Colonic mucosa (tissue), 4 donors: Measurements from ENCODE around the gene GRM5. TPM values are rescaled to one million over a fixed set of nuclear protein-coding genes. Genes with fewer than 3 reads are reported as not detected.

Experiments used
- DNase-seq: peaks from one replicate; pipeline ENCODE4 v3.0.0-alpha.2; 2020
- H3K27ac ChIP-seq: fragments of 200-600 bp; one replicate; pipeline ENCODE4 v1.8.0; 2021
- H3K27me3 ChIP-seq: fragments of 200-600 bp; one replicate; pipeline ENCODE4 v1.8.0; 2021
- H3K36me3 ChIP-seq: fragments of 200-600 bp; one replicate; pipeline ENCODE4 v1.8.0; 2021
- H3K4me1 ChIP-seq: fragments of 200-600 bp; one replicate; pipeline ENCODE4 v1.8.0; 2021; ENCODE audit warnings: mild to moderate bottlenecking
- H3K4me3 ChIP-seq: fragments of 200-600 bp; one replicate; pipeline ENCODE4 v1.8.0; 2021
- H3K9ac ChIP-seq, 2 donors: one replicate each; pipeline ENCODE4 v1.7.0; 2013; ENCODE audit warnings: control low read depth in 2 of 2, low read depth in 2 of 2, low read length in 2 of 2
- H3K9me3 ChIP-seq: fragments of 200-600 bp; one replicate; pipeline ENCODE4 v1.8.0; 2021
- CTCF ChIP-seq: fragments of 200-600 bp; IDR thresholded peaks from one replicate; pipeline ENCODE4 v1.8.0; 2022; ENCODE audit warnings: antibody characterized with exemption, mild to moderate bottlenecking
- intact Hi-C: fragments of 100-400 bp; cut with DNase I; formaldehyde crosslinking; loops from one replicate; pipeline ENCODE4 v1.14.1; 2022
- total RNA-seq, 2 donors: library from RNA; stranded (reverse); fragmentation: NEBNext Ultra II Directional in 1 of 2; extraction: Animal tissue kit (Norgen Biotek cat#: 25700) in 1 of 2; gene quantifications; one replicate each; pipeline ENCODE4 v1.2.1, GENCODE V29; 2021
- donor health status: healthy.
- donor health status: DM: no; HTN: no; CAD: no.
- donor health status: DM: no; HTN: no; CAD: no.

Gene GRM5
- total RNA-seq, 2 donors from 2014 or later, result not detected

- Histone ChIP-seq H3K4me3 (no peak overlapping the region), H3K27ac (no peak overlapping the region), H3K36me3 (no peaks in the 10 kb centered on the region), H3K9ac (no peak overlapping the region), H3K27me3 (no peaks in the 10 kb centered on the region), H3K4me1 (no peaks in the 10 kb centered on the region), H3K9me3 (no peaks in the 10 kb centered on the region)
- TF ChIP-seq CTCF, result no peak
- intact Hi-C loops, result no loop called here
- no peak for DNase-seq
Measured at GRCh38 chr11:88515002-88515401, 550.8 kb downstream of the GRM5 start.

- DNase-seq, result no peak
- intact Hi-C loops, result no loop called here
- Histone ChIP-seq H3K4me3 (no peak overlapping the region), H3K9ac (no peak overlapping the region), H3K4me1 (no peaks in the 10 kb centered on the region), H3K36me3 (no peaks in the 10 kb centered on the region), H3K9me3 (no peaks in the 10 kb centered on the region), H3K27ac (no peak overlapping the region), H3K27me3 (peaks cover 3% of the 10 kb centered on the region)
- TF ChIP-seq CTCF, result no peak
Measured at GRCh38 chr11:88511006-88511405, 554.8 kb downstream of the GRM5 start.

GRCh38 chr11:88508759-88509581 lies 556.8 kb downstream of the GRM5 start:
- H3K27me3 ChIP-seq, result peaks cover 3% of the 10 kb centered on the region
- intact Hi-C loops, result no loop called here
- DNase-seq, result peak; percentile 18

GRCh38 chr11:88508418-88508758 lies 557.4 kb downstream of the GRM5 start:
- no peaks in the 10 kb centered on the region for H3K9me3 ChIP-seq
- no peak overlapping the region for H3K27ac ChIP-seq
- H3K9ac ChIP-seq, result no peak overlapping the region
- intact Hi-C loops, result no loop called here
- H3K4me3 ChIP-seq, result peak overlapping the region; percentile 29
- H3K27me3 ChIP-seq, result peaks cover 3% of the 10 kb centered on the region
- TF ChIP-seq CTCF, result no peak
- no peaks in the 10 kb centered on the region for H3K4me1 ChIP-seq
- DNase-seq, result no peak
- H3K36me3 ChIP-seq, result no peaks in the 10 kb centered on the region

More at GRCh38 chr11:88508759-88509581, 556.8 kb downstream of the GRM5 start:
- no peak overlapping the region for H3K27ac ChIP-seq
- peak overlapping the region; percentile 29 for H3K4me3 ChIP-seq
- no peak overlapping the region for H3K9ac ChIP-seq
- no peaks in the 10 kb centered on the region for H3K4me1 ChIP-seq
- H3K36me3 ChIP-seq, result no peaks in the 10 kb centered on the region
- no peak for TF ChIP-seq CTCF
- H3K9me3 ChIP-seq, result no peaks in the 10 kb centered on the region

GRCh38 chr11:88507771-88508417 lies 557.9 kb downstream of the GRM5 start:
- DNase-seq, result no peak
- no peaks in the 10 kb centered on the region for H3K36me3 ChIP-seq
- TF ChIP-seq CTCF, result no peak
- no peaks in the 10 kb centered on the region for H3K9me3 ChIP-seq
- H3K27ac ChIP-seq, result no peak overlapping the region
- H3K27me3 ChIP-seq, result peaks cover 3% of the 10 kb centered on the region
- intact Hi-C loops, result no loop called here
- no peak overlapping the region for H3K9ac ChIP-seq
- no peaks in the 10 kb centered on the region for H3K4me1 ChIP-seq
- H3K4me3 ChIP-seq, result peak overlapping the region; percentile 29
